ENCODE data around the gene TSPAN14. TPM values are rescaled to one million over a fixed set of nuclear protein-coding genes. Genes with fewer than 3 reads are reported as not detected.
"Not testable (repeated sequence)": the region's sequence is repeated elsewhere in the genome, so short reads cannot be mapped to it uniquely, and the experiment has no call there.

Gene TSPAN14
- total RNA-seq, 6 experiments from 2014 or later = 72.9 to 96.2 (median 84.5) TPM

GRCh38 chr10:80528901-80529300 is 74.8 kb downstream of the TSPAN14 start:
- Mint-ChIP-seq H3K27me3 (ENCODE audit: insufficient read depth) (no peaks in the 10 kb centered on the region; the same call in none of the 2 replicates), H3K4me1 (ENCODE audit: low read depth) (peaks cover 20% of the 10 kb centered on the region), H3K9me3 (no peaks in the 10 kb centered on the region), H3K27ac (no peak overlapping the region), H3K36me3 (ENCODE audit: low read depth) (no peaks in the 10 kb centered on the region), H3K4me3 (no peak overlapping the region)
- DNase-seq = no peak
- TF ChIP-seq CTCF (IDR thresholded peaks at IDR 0.05) = no peak

- Mint-ChIP-seq H3K4me3 (no peak overlapping the region), H3K9me3 (no peaks in the 10 kb centered on the region), H3K36me3 (ENCODE audit: low read depth) (no peaks in the 10 kb centered on the region), H3K27me3 (ENCODE audit: insufficient read depth) (no peaks in the 10 kb centered on the region; the same call in none of the 2 replicates), H3K27ac (no peak overlapping the region), H3K4me1 (ENCODE audit: low read depth) (peaks cover 13% of the 10 kb centered on the region)
- TF ChIP-seq CTCF (IDR thresholded peaks at IDR 0.05) = no peak
- DNase-seq = no peak
These were observed 75.5 kb downstream of the TSPAN14 start for GRCh38 chr10:80529604-80530003.

GRCh38 chr10:80530251-80530650 is 76.1 kb downstream of the TSPAN14 start:
- no peak overlapping the region for H3K27ac Mint-ChIP-seq
- no peaks in the 10 kb centered on the region for H3K9me3 Mint-ChIP-seq
- H3K4me1 Mint-ChIP-seq (ENCODE audit: low read depth) = peaks cover 10% of the 10 kb centered on the region
- no peak overlapping the region for H3K4me3 Mint-ChIP-seq
- TF ChIP-seq CTCF (IDR thresholded peaks at IDR 0.05) = peak; percentile 71
- no peaks in the 10 kb centered on the region; the same call in none of the 2 replicates for H3K27me3 Mint-ChIP-seq (ENCODE audit: insufficient read depth)
- peak; percentile 54 for DNase-seq
- H3K36me3 Mint-ChIP-seq (ENCODE audit: low read depth) = no peaks in the 10 kb centered on the region

GRCh38 chr10:80530816-80531215 is 76.7 kb downstream of the TSPAN14 start:
- Mint-ChIP-seq H3K27me3 (ENCODE audit: insufficient read depth) (no peaks in the 10 kb centered on the region; the same call in none of the 2 replicates), H3K36me3 (ENCODE audit: low read depth) (no peaks in the 10 kb centered on the region), H3K4me1 (ENCODE audit: low read depth) (peaks cover 7% of the 10 kb centered on the region), H3K27ac (no peak overlapping the region), H3K9me3 (no peaks in the 10 kb centered on the region), H3K4me3 (no peak overlapping the region)
- DNase-seq = no peak
- no peak for TF ChIP-seq CTCF (IDR thresholded peaks at IDR 0.05)

GRCh38 chr10:80532571-80532970 is 78.5 kb downstream of the TSPAN14 start:
- H3K9me3 Mint-ChIP-seq = no peaks in the 10 kb centered on the region
- DNase-seq = no peak
- no peaks in the 10 kb centered on the region for H3K4me1 Mint-ChIP-seq (ENCODE audit: low read depth)
- H3K27me3 Mint-ChIP-seq (ENCODE audit: insufficient read depth) = no peaks in the 10 kb centered on the region; the same call in none of the 2 replicates
- H3K4me3 Mint-ChIP-seq = no peak overlapping the region
- TF ChIP-seq CTCF (IDR thresholded peaks at IDR 0.05) = no peak
- H3K36me3 Mint-ChIP-seq (ENCODE audit: low read depth) = no peaks in the 10 kb centered on the region
- no peak overlapping the region for H3K27ac Mint-ChIP-seq

GRCh38 chr10:80534059-80534458 is 79.9 kb downstream of the TSPAN14 start:
- H3K27me3 Mint-ChIP-seq (ENCODE audit: insufficient read depth); H3K4me3 Mint-ChIP-seq; H3K9me3 Mint-ChIP-seq; DNase-seq; H3K27ac Mint-ChIP-seq; H3K36me3 Mint-ChIP-seq (ENCODE audit: low read depth); H3K4me1 Mint-ChIP-seq (ENCODE audit: low read depth): not testable (repeated sequence)

GRCh38 chr10:80534646-80535045 is 80.5 kb downstream of the TSPAN14 start:
- not testable (repeated sequence) for H3K27me3 Mint-ChIP-seq (ENCODE audit: insufficient read depth); H3K4me1 Mint-ChIP-seq (ENCODE audit: low read depth); DNase-seq; H3K4me3 Mint-ChIP-seq; H3K9me3 Mint-ChIP-seq; H3K36me3 Mint-ChIP-seq (ENCODE audit: low read depth); H3K27ac Mint-ChIP-seq

Measured in HFFc6 (cell line).